AG10803 (cell line): Measurements from ENCODE around the gene KDM6A.
A peak's percentile ranks its signal among the peaks of the same experiment; 100 is the strongest.
"Not testable (repeated sequence)": the region's sequence is repeated elsewhere in the genome, so short reads cannot be mapped to it uniquely, and the experiment has no call there.

Source experiments
- DNase-seq: peaks from one replicate; pipeline ENCODE4 v3.0.0; 2010; ENCODE audit warnings: low read depth
- H3K4me3 ChIP-seq: 2 replicates; pipeline ENCODE4 v1.5.1; 2011; ENCODE audit warnings: mild to moderate bottlenecking, low read length, control low read depth
- CTCF ChIP-seq: conservative IDR thresholded peaks from 2 replicates; pipeline ENCODE4 v1.5.1; 2011; ENCODE audit warnings: mild to moderate bottlenecking, low read length, control low read depth, inconsistent platforms

The KDM6A gene

GRCh38 chrX:44872821-44873414 lies at the start of gene KDM6A:
TSS of gene KDM6A (plus strand) at chrX:44873188. CDS start at chrX:44873552, 364 bp downstream.
- no peak for TF ChIP-seq CTCF
- H3K4me3 ChIP-seq: peak within 1 kb of the TSS; percentile 74
- DNase-seq: peak; percentile 94

GRCh38 chrX:44823193-44823592 lies 49.8 kb upstream of the KDM6A start:
- not testable (repeated sequence) for H3K4me3 ChIP-seq, DNase-seq

- H3K4me3 ChIP-seq: no peak overlapping the region
- DNase-seq: peak; percentile 69
- no peak for TF ChIP-seq CTCF
These were observed 44.9 kb upstream of the KDM6A start for GRCh38 chrX:44828008-44828605.

GRCh38 chrX:44829832-44830231 lies 43.2 kb upstream of the KDM6A start:
- H3K4me3 ChIP-seq: no peak overlapping the region
- no peak for TF ChIP-seq CTCF

GRCh38 chrX:44842550-44843317 lies 30.3 kb upstream of the KDM6A start:
- H3K4me3 ChIP-seq: no peak overlapping the region
- TF ChIP-seq CTCF: no peak
- DNase-seq: no peak

More at GRCh38 chrX:44829832-44830231, 43.2 kb upstream of the KDM6A start:
- no peak for DNase-seq

GRCh38 chrX:44843318-44843702 lies 29.7 kb upstream of the KDM6A start:
- H3K4me3 ChIP-seq: no peak overlapping the region
- no peak for DNase-seq
- no peak for TF ChIP-seq CTCF

GRCh38 chrX:44843753-44844152 lies 29.2 kb upstream of the KDM6A start, which contains the start of gene DUSP21:
TSS of gene DUSP21 (plus strand) at chrX:44844021. CDS start at chrX:44844133, 112 bp downstream.
- TF ChIP-seq CTCF: no peak
- H3K4me3 ChIP-seq: no peak within 1 kb of the TSS
- no peak for DNase-seq
